Transverse colon (tissue), 3 donors: ENCODE measurements around the gene APBA1.

Source experiments
- CTCF ChIP-seq, 5 experiments: fragments of 200-600 bp in 3 of 5; fragments of 450-650 bp in 2 of 5; sonication (generic) in 3 of 5; IDR thresholded peaks; 1 replicate in 2 of 5; 2 replicates in 3 of 5; pipeline ENCODE4 v1.5.1; 2016 to 2017; ENCODE audit warnings: antibody characterized with exemption in 5 of 5, inconsistent platforms in 3 of 5, mild to moderate bottlenecking in 2 of 5, moderate library complexity in 1 of 5
- POLR2A ChIP-seq: fragments of 450-650 bp; IDR thresholded peaks from one replicate; pipeline ENCODE4 v1.6.1; 2016; ENCODE audit warnings: antibody characterized with exemption, mild to moderate bottlenecking, moderate library complexity

- no peak for TF ChIP-seq CTCF (IDR thresholded peaks at IDR 0.05)
- no peak for TF ChIP-seq POLR2A
These were observed 195.4 kb downstream of the APBA1 start for GRCh38 chr9:69476797-69477196.
